ENCODE measurements around the gene TBK1. TPM values are rescaled to one million over a fixed set of nuclear protein-coding genes. Genes with fewer than 3 reads are reported as not detected.

TBK1 gene
- total and polyA plus RNA-seq, 9 of the 15 experiments (the other 6 are each of a cell fraction or from before 2014, with no cell fraction given), result 20.4 to 42.0 (median 27.8) TPM

DNA sequence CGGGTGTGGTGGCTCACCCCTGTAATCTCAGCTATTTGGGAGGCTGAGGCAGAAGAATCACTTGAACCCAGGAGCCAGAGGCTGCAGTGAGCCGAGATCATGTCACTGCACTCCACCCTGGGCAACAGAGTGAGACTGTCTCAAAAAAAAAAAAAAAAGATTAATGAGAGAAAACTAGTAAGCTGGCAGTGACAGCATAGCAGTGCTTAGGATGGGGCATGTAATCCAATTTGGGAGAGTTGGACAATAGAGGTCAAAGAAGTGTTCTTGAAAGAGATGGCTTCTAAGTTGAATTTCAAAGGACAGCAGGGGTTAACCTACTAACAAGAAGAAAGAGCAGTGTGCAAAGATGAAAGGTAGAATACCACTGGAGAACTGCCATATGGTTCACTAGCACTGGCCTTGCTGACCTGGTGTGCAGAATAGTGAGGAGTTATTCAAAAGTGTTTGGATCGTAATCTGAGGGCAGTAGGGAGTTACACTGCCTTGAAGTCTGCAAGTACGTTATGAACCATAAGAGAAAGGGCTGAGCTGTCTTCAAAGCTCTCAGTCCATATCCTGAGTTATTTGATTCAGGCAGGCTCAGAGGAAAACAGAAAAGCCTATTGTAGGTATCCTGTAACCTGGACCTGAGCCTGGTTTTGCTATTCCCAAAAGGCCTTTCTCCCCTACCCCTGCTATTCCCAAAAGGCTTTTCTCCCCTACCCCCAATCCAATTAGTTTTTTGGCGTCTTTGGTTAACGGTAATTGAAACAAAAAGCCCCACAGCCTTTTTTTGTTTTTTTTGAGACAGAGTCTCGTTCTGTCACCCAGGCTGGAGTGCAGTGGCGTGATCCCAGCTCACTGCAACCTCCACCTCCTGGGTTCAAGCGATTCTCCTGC is 44.3 kb upstream of the TBK1 start:
- peaks cover 20 to 30% of the 10 kb centered on the region in 2 experiments; a peak in 4 of 5 replicates for H3K4me1 ChIP-seq (replicated peaks in 1 of 2; ENCODE audit: control insufficient read depth in 2 of 2, insufficient read depth in 2 of 2, low read length in 2 of 2)
- H3K27ac ChIP-seq (ENCODE audit: extremely low read depth, low read depth, low read length), result peak overlapping the region; percentile 12
- no peaks in the 10 kb centered on the region for H3K27me3 ChIP-seq (ENCODE audit: control insufficient read depth in 2 of 2, insufficient read depth in 2 of 2, low read length in 2 of 2)
- H4K20me1 ChIP-seq (replicated peaks; ENCODE audit: control insufficient read depth, insufficient read depth, low read length), result 0 out of 2 replicates have a peak, but pooled peaks cover 6% of the 10 kb centered on the region
- WGBS (ENCODE audit: insufficient coverage, low coverage, missing lambda C conversion rate), result 37% methylated on average over 9 of the region's 9 CpGs
- TF ChIP-seq BCOR (IDR thresholded peaks at IDR 0.05) (peak; percentile 24; the same call in 1 of the 2 replicates), NEUROD1 (IDR thresholded peaks at IDR 0.05; ENCODE audit: borderline replicate concordance, low read depth, low read length, partially characterized antibody) (no peak), TAF7 (tag; IDR thresholded peaks at IDR 0.05) (no peak), LCOR (CRISPR knock-in tag; IDR thresholded peaks at IDR 0.05) (no peak), NFE2 (IDR thresholded peaks at IDR 0.05; ENCODE audit: low read depth) (no peak), POLR2A (conservative IDR thresholded peaks at IDR 0.05) (peak; percentile 52), POLR2B (IDR thresholded peaks at IDR 0.05; ENCODE audit: low read depth, partially characterized antibody) (peak; percentile 23), PML (IDR thresholded peaks at IDR 0.05; ENCODE audit: low read length) (peak; percentile 12; the same call in 1 of the 2 replicates), PTBP1 (IDR thresholded peaks at IDR 0.05; ENCODE audit: low read depth, low read length) (no peak)
- TF ChIP-seq, protein P1, sequence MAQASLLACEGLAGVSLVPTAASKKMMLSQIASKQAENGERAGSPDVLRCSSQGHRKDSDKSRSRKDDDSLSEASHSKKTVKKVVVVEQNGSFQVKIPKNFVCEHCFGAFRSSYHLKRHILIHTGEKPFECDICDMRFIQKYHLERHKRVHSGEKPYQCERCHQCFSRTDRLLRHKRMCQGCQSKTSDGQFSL (CRISPR knock-in tag; IDR thresholded peaks at IDR 0.05), result 0 out of 2 replicates have a peak, but pooled peaks have one; percentile 23
- TF ChIP-seq, protein P1 (tag; IDR thresholded peaks at IDR 0.05), result no peak
- TF ChIP-seq, protein P2, sequence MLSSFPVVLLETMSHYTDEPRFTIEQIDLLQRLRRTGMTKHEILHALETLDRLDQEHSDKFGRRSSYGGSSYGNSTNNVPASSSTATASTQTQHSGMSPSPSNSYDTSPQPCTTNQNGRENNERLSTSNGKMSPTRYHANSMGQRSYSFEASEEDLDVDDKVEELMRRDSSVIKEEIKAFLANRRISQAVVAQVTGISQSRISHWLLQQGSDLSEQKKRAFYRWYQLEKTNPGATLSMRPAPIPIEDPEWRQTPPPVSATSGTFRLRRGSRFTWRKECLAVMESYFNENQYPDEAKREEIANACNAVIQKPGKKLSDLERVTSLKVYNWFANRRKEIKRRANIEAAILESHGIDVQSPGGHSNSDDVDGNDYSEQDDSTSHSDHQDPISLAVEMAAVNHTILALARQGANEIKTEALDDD (IDR thresholded peaks at IDR 0.05), result peak; percentile 51
- TF ChIP-seq, protein P3, sequence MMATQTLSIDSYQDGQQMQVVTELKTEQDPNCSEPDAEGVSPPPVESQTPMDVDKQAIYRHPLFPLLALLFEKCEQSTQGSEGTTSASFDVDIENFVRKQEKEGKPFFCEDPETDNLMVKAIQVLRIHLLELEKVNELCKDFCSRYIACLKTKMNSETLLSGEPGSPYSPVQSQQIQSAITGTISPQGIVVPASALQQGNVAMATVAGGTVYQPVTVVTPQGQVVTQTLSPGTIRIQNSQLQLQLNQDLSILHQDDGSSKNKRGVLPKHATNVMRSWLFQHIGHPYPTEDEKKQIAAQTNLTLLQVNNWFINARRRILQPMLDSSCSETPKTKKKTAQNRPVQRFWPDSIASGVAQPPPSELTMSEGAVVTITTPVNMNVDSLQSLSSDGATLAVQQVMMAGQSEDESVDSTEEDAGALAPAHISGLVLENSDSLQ (IDR thresholded peaks at IDR 0.05), result 0 out of 2 replicates have a peak, but pooled peaks have one; percentile 10
- H3K4me3 ChIP-seq, result no peak overlapping the region
- peak overlapping the region; percentile 54 for H3K4me2 ChIP-seq (ENCODE audit: insufficient read depth, low read length)
- BruUV-seq (replicated peaks), result no TSS peak
- FAIRE-seq, result peak; percentile 55
- H2AFZ ChIP-seq (ENCODE audit: low read depth, low read length), result no peak overlapping the region
- peak in 2 of 4 experiments; percentile 16 to 48 for DNase-seq (ENCODE audit: extremely low read depth in 1 of 4, low spot score in 3 of 4)
- intact Hi-C loops (cut with micrococcal nuclease), result loop anchor here (5.0 kb wide), 1 partner anchor 45 kb away; the partner anchor contains the start of gene TBK1
- H3K9me3 ChIP-seq (replicated peaks; ENCODE audit: control insufficient read depth, insufficient read depth, low read depth, low read length), result no peaks in the 10 kb centered on the region
- ATAC-seq, result no peak; the same call in 2 of the 3 replicates
- H3K9ac ChIP-seq (ENCODE audit: insufficient read depth in 1 of 2, low read depth in 2 of 2, low read length in 2 of 2), result 0 out of 4 replicates have a peak overlapping the region, but pooled peaks have one; percentile 37
- in situ Hi-C loops (cut with MboI), result no loop called here
- no peaks in the 10 kb centered on the region for H3K9me1 ChIP-seq (ENCODE audit: control insufficient read depth, insufficient read depth, low read length)
- ChIA-PET POLR2A (interaction anchor here (0.5 to 2.3 kb wide), 7 partner anchors 12 to 542 kb away, joined by 3 to 6 read pairs (median 3); no protein-coding TSS in a partner anchor), CTCF (ENCODE audit: low intra/inter-chr PET ratio) (no interaction called here)
- H3K36me3 ChIP-seq (ENCODE audit: control insufficient read depth, insufficient read depth, low read length), result peaks cover 47% of the 10 kb centered on the region
- H3K79me2 ChIP-seq (ENCODE audit: control insufficient read depth, insufficient read depth, low read length), result peaks cover 84% of the 10 kb centered on the region
